ENCODE results near the gene ACER3. TPM values are rescaled to one million over a fixed set of nuclear protein-coding genes. Genes with fewer than 3 reads are reported as not detected.

Gene ACER3
- total and polyA plus RNA-seq, 4 donors: 1.9 to 5.9 (median 4.2) TPM

DNA sequence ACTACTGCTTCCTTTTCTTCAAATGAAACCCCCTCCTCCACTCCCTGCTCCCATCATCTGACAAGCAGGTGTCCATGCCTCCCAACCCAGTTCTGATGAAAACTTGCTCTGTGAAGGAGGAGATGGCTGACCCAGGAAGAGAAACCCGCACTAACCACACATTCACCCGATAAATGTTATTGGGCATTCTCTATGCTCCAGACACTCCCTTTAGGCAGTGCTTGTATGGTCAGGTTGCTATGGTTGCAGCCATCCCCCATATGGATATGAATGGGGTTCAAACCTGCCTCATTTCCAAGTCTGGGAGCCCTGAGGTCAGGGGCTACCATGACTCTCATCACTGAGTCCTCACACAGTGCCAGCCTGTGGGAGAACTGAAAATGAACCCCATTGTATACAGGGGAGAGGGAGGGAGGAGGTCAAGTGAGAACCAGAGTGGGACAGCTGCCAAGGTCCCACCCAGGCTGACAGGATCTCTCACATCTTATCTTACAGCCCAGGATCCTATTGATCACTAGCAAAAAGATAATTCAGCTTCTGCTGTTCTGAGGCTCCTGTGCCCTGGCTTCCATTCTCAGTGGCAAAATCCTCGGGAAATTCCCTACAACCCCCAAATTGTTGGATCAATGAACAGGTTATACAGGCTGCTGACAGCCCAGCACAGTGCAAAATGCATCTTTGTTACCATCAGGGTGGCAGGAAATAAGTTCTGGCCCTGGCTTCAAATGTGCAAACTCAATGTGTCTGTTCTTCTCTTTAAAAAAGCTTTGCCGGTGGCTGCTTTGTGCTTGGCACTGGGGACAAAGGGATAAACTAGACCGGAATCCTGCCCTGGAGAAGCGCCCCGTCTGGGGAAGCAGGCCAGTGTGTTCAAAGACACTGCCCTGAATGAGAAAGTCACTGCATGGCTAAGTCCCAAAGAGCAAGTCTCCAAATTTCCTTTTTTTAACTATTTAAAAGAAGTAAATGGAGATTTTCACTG lies 22.7 kb upstream of the ACER3 start:
- Histone ChIP-seq H3K27me3 (ENCODE audit: control insufficient read depth in 4 of 4, insufficient read depth in 4 of 4, low read length in 3 of 4) (no peaks in the 10 kb centered on the region), H3K4me1 (ENCODE audit: control insufficient read depth in 4 of 4, insufficient read depth in 4 of 4, low read length in 3 of 4) (peaks cover 0 to 21% (median 9%) of the 10 kb centered on the region in 4 donors), H3K9ac (ENCODE audit: low read depth in 1 of 2, low read length in 2 of 2) (no peak overlapping the region), H3K4me3 (ENCODE audit: low read depth in 1 of 3, low read length in 3 of 3) (no peak overlapping the region), H3K36me3 (ENCODE audit: control insufficient read depth in 4 of 4, insufficient read depth in 3 of 4, low read depth in 1 of 4, low read length in 3 of 4) (no peaks in the 10 kb centered on the region), H3K9me3 (ENCODE audit: control insufficient read depth in 4 of 4, low read length in 3 of 4) (no peaks in the 10 kb centered on the region), H3K27ac (ENCODE audit: low read depth in 1 of 2, low read length in 2 of 2) (no peak overlapping the region)
- no peak for DNase-seq (ENCODE audit: low spot score)
- WGBS: 73% methylated on average over 7 of the region's 7 CpGs
- TF ChIP-seq RAD21 (IDR thresholded peaks at IDR 0.05): no peak
- no peak for TF ChIP-seq GABPA (IDR thresholded peaks at IDR 0.05 in 1 of 2, conservative IDR thresholded peaks at IDR 0.05 in 1 of 2)
- no peak for TF ChIP-seq CTCF (IDR thresholded peaks at IDR 0.05; ENCODE audit: low read depth, low read length, missing input control)
- no peak for TF ChIP-seq JUND (IDR thresholded peaks at IDR 0.05)

GRCh38 chr11:76838678-76839068 lies 22.0 kb upstream of the ACER3 start:
- H3K27ac ChIP-seq (ENCODE audit: low read depth in 1 of 2, low read length in 2 of 2): no peak overlapping the region
- 77% methylated on average over 3 of the region's 3 CpGs for WGBS
- no peaks in the 10 kb centered on the region for H3K36me3 ChIP-seq (ENCODE audit: control insufficient read depth in 4 of 4, insufficient read depth in 3 of 4, low read depth in 1 of 4, low read length in 3 of 4)

More at GRCh38 chr11:76838678-76839068, 22.0 kb upstream of the ACER3 start:
- peaks cover 0 to 21% (median 9%) of the 10 kb centered on the region in 4 donors for H3K4me1 ChIP-seq (ENCODE audit: control insufficient read depth in 4 of 4, insufficient read depth in 4 of 4, low read length in 3 of 4)
- H3K27me3 ChIP-seq (ENCODE audit: control insufficient read depth in 4 of 4, insufficient read depth in 4 of 4, low read length in 3 of 4): no peaks in the 10 kb centered on the region
- no peak overlapping the region for H3K4me3 ChIP-seq (ENCODE audit: low read depth in 1 of 3, low read length in 3 of 3)
- DNase-seq (ENCODE audit: low spot score): no peak
- no peaks in the 10 kb centered on the region for H3K9me3 ChIP-seq (ENCODE audit: control insufficient read depth in 4 of 4, low read length in 3 of 4)
- TF ChIP-seq YY1 (IDR thresholded peaks at IDR 0.05): no peak
- peak; percentile 57 to 68 for TF ChIP-seq RAD21 (IDR thresholded peaks at IDR 0.05)
- no peak for TF ChIP-seq FOXA1 (IDR thresholded peaks at IDR 0.05)
- no peak for TF ChIP-seq JUND (IDR thresholded peaks at IDR 0.05)
- no peak for TF ChIP-seq REST (IDR thresholded peaks at IDR 0.05)
- TF ChIP-seq, protein P1, sequence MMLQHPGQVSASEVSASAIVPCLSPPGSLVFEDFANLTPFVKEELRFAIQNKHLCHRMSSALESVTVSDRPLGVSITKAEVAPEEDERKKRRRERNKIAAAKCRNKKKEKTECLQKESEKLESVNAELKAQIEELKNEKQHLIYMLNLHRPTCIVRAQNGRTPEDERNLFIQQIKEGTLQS (IDR thresholded peaks at IDR 0.05): no peak
- TF ChIP-seq CTCF (IDR thresholded peaks at IDR 0.05; ENCODE audit: low read depth, low read length, missing input control): peak; percentile 19
- TF ChIP-seq NR2F2 (IDR thresholded peaks at IDR 0.05): no peak
- H3K9ac ChIP-seq (ENCODE audit: low read depth in 1 of 2, low read length in 2 of 2): no peak overlapping the region

Measured in liver (tissue), 9 donors.